DOHH2 (cell line): ENCODE measurements around the gene APBB1.

ENCODE experiments used
- CTCF ChIP-seq: fragments of 200-600 bp; sonication (generic); IDR thresholded peaks from one replicate; pipeline ENCODE4 v1.5.1; 2014; ENCODE audit warnings: antibody characterized with exemption, mild to moderate bottlenecking, low read depth, low read length; ENCODE audit not compliant: poor library complexity, severe bottlenecking
- EZH2phosphoT487 ChIP-seq: fragments of 200-600 bp; sonication (generic); IDR thresholded peaks from 2 replicates; pipeline ENCODE4 v1.6.1; 2017; ENCODE audit warnings: borderline replicate concordance, mild to moderate bottlenecking, antibody characterized with exemption, low read length, moderate library complexity, mixed read lengths

- TF ChIP-seq CTCF (no peak), EZH2phosphoT487 (no peak)
These were observed 30.1 kb downstream of the APBB1 start for GRCh38 chr11:6388748-6389147.
